ENCODE results near the gene HIBADH. TPM values are rescaled to one million over a fixed set of nuclear protein-coding genes. Genes with fewer than 3 reads are reported as not detected.
"Not testable (repeated sequence)": the region's sequence is repeated elsewhere in the genome, so short reads cannot be mapped to it uniquely, and the experiment has no call there.

HIBADH gene
- total RNA-seq, 4 donors from 2014 or later: 38.9 to 58.8 (median 52.2) TPM

DNA sequence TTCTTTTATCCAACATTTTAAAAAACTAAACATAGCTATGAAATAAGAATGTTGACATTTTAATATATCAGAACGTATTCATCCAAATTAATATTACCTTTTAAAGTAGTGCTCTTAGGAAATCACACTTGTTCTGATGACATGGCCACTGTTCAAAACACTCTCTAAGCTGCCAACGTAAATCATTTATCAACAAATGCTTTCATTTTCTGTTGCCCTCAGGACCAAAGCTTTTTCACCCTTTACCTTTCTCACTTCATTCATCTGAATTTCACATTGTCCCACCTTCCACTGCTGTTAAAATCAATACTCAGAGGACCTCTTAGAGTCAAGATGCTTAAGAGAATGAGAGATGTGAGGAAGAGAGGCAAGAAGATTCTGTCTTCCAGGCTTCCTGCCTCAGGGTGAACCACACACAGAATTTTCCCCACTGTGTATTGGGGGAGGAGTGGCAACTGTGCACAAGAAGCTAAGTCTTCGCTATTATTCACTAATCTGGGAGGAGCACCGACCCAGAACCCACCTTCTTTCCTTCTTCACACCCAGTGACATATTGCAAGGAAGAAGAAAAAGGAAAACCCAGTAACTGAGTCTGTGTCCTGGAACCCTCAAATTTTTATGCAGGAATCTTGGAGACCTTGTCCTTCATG is 21.0 kb downstream of the HIBADH start:
- H3K36me3 ChIP-seq: no peaks in the 10 kb centered on the region
- H3K4me1 ChIP-seq: peaks cover 0 to 5% of the 10 kb centered on the region in 2 donors
- H3K27me3 ChIP-seq: no peaks in the 10 kb centered on the region
- no peak overlapping the region for H3K27ac ChIP-seq
- TF ChIP-seq, protein P1, sequence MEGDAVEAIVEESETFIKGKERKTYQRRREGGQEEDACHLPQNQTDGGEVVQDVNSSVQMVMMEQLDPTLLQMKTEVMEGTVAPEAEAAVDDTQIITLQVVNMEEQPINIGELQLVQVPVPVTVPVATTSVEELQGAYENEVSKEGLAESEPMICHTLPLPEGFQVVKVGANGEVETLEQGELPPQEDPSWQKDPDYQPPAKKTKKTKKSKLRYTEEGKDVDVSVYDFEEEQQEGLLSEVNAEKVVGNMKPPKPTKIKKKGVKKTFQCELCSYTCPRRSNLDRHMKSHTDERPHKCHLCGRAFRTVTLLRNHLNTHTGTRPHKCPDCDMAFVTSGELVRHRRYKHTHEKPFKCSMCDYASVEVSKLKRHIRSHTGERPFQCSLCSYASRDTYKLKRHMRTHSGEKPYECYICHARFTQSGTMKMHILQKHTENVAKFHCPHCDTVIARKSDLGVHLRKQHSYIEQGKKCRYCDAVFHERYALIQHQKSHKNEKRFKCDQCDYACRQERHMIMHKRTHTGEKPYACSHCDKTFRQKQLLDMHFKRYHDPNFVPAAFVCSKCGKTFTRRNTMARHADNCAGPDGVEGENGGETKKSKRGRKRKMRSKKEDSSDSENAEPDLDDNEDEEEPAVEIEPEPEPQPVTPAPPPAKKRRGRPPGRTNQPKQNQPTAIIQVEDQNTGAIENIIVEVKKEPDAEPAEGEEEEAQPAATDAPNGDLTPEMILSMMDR (IDR thresholded peaks at IDR 0.05): no peak
- TF ChIP-seq POLR2A (IDR thresholded peaks at IDR 0.05): no peak
- H3K4me3 ChIP-seq: no peak overlapping the region
- H3K9me3 ChIP-seq: no peaks in the 10 kb centered on the region
- intact Hi-C loops (cut with DNase I; ENCODE audit: low total_unique reads): no loop called here
- DNase-seq: no peak

DNA sequence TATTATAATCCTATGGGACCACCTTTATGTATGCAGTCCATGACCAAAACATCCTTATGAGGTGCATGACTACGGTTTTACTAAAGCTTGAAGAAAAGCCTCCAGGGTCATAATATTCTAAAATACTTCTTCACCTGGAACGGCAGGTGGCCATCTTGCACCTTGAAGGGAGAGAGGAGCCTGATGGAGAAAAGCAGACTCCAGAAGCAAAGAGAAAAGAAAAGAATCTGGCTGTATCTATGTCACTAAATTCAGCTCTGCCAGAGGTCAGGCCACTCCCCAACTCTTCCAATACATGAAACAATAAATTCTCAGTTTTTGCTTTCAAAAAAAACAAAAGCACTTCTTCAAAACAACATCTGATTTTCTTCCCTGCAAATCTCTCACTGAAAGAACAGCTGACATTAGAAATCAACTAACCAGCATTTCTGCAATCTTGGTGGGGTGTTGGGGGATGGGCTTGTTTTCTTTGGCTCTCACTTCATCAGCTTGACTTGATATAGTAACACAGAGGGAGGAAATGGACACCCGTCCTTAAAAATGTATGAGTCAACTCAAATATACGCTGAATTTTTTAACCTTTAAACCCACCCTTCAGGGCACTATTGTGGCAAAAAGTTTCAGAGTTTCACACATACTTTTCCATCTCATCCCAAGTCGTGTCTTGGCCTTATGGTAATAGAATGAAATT is 21.7 kb downstream of the HIBADH start:
- peaks cover 0 to 5% of the 10 kb centered on the region in 2 donors for H3K4me1 ChIP-seq
- no peak overlapping the region for H3K4me3 ChIP-seq
- intact Hi-C loops (cut with DNase I; ENCODE audit: low total_unique reads): no loop called here
- DNase-seq: no peak
- H3K27ac ChIP-seq: no peak overlapping the region
- no peaks in the 10 kb centered on the region for H3K9me3 ChIP-seq
- no peaks in the 10 kb centered on the region for H3K27me3 ChIP-seq
- TF ChIP-seq, protein P1 (IDR thresholded peaks at IDR 0.05): no peak
- no peak for TF ChIP-seq POLR2A (IDR thresholded peaks at IDR 0.05)
- H3K36me3 ChIP-seq: no peaks in the 10 kb centered on the region

DNA sequence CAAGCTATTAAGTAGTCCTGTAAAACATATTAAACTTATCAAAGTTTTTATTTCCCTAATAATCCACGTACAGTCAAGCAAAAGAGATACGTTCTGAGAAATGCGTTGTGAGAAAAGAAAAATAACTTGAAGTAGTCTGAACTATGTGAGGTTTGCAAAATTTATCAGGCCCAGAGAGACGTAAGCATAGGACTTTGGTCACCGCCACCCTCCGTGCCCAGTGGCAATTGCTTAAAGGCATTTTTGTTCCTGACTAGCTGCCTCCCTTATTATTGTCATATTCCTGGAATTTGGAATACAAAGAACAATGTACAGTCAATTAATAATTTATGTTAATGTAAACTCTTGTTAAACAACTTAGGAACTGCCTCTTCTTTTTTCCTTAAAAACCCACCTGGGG is 22.8 kb downstream of the HIBADH start:
- intact Hi-C loops (cut with DNase I; ENCODE audit: low total_unique reads): no loop called here
- no peak for DNase-seq
- H3K4me3 ChIP-seq: no peak overlapping the region
- TF ChIP-seq POLR2A (IDR thresholded peaks at IDR 0.05): no peak
- no peaks in the 10 kb centered on the region for H3K36me3 ChIP-seq
- H3K27ac ChIP-seq: no peak overlapping the region
- H3K27me3 ChIP-seq: no peaks in the 10 kb centered on the region
- no peaks in the 10 kb centered on the region for H3K9me3 ChIP-seq
- H3K4me1 ChIP-seq: peaks cover 0 to 5% of the 10 kb centered on the region in 2 donors

DNA sequence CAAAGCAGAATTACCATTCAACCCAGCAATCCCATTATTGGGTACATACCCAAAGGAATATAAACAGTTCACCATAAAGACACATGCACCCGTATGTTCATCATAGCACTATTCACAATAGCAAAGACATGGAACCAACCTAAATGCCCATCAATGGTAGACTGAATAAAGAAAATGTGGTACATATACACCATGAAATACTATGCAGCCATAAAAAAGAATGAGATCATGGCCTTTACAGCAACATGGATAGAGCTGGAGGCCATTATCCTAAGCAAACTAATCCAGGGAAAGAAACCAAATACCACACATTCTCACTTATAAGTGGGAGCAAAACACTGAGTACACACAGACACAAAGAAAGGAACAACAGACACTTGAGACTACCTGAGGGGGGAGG is 23.6 kb downstream of the HIBADH start:
- intact Hi-C loops (cut with DNase I; ENCODE audit: low total_unique reads); H3K9me3 ChIP-seq; DNase-seq; H3K4me1 ChIP-seq; H3K27me3 ChIP-seq; H3K36me3 ChIP-seq; H3K4me3 ChIP-seq; H3K27ac ChIP-seq: not testable (repeated sequence)

DNA sequence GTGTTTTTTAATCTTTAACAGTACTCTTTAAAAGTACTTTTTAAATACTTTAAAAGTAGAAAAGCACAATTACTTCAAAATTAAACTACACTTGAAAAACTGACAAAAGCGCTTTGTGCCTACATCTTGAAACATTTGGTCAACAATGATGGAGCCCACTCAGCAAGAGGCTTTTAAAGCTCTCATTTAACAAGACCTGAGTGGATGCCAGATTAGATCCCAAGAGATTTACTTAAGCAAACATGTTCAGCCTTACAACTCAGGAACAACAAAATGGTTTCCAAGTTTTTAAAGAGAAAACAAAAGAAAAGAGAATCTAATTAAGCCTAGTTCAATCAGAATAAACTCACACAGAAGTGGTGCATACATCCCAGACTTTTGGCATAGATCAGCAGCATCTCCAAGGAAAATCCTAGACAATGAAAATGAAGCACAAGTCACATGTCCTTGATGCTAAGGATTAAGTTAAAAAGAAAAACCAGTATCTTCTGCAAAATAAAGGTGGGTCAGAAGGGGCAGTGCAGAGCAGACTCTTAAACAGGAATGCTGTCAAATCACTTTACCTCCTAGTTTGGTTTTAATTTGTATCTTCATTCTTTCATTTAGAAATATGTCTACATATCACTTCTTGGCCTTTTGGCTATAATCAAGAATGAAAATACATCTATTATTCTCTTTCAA is 26.2 kb downstream of the HIBADH start:
- Histone ChIP-seq H3K4me3 (no peak overlapping the region), H3K27ac (no peak overlapping the region), H3K36me3 (no peaks in the 10 kb centered on the region), H3K27me3 (no peaks in the 10 kb centered on the region), H3K4me1 (peaks cover 0 to 5% of the 10 kb centered on the region in 2 donors), H3K9me3 (no peaks in the 10 kb centered on the region)
- no peak for DNase-seq
- intact Hi-C loops (cut with DNase I; ENCODE audit: low total_unique reads): no loop called here
- TF ChIP-seq, protein P1 (IDR thresholded peaks at IDR 0.05): no peak
- no peak for TF ChIP-seq POLR2A (IDR thresholded peaks at IDR 0.05)

DNA sequence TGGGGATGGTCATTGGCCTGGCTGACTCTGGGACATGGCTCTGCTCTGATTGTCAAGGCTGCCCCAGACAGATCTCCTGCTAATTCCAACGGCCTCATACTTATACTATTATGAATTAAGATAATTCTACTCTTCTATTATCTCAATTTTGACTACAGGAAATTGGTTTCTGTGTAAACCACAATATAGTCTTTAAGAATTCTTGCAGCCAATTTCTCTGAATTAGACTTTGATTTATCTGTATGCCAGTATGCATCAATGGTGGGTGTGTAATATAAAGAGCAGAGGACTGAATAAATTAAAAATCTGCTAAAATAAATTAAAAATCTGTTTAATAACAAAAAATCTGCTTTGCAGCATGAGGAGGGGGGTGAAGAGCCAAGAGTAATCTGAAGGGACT is 27.0 kb downstream of the HIBADH start:
- no peaks in the 10 kb centered on the region for H3K27me3 ChIP-seq
- no peak overlapping the region for H3K27ac ChIP-seq
- H3K4me1 ChIP-seq: peaks cover 0 to under 1% of the 10 kb centered on the region in 2 donors
- H3K4me3 ChIP-seq: no peak overlapping the region
- TF ChIP-seq, protein P1 (IDR thresholded peaks at IDR 0.05): no peak
- TF ChIP-seq POLR2A (IDR thresholded peaks at IDR 0.05): no peak
- no peak for DNase-seq
- H3K9me3 ChIP-seq: no peaks in the 10 kb centered on the region
- intact Hi-C loops (cut with DNase I; ENCODE audit: low total_unique reads): no loop called here
- H3K36me3 ChIP-seq: no peaks in the 10 kb centered on the region
